Activated CD4-positive, alpha-beta T cell treated with anti-CD3 and anti-CD28 coated beads for 48 hours (primary cell): Measurements from ENCODE around the gene CNRIP1.

ENCODE experiments used
- DNase-seq: peaks from one replicate; pipeline ENCODE4 v3.0.0-alpha.2; 2020

Gene CNRIP1

GRCh38 chr2:68250196-68250595 lies 69.6 kb downstream of the CNRIP1 start:
- DNase-seq = no peak

DNA sequence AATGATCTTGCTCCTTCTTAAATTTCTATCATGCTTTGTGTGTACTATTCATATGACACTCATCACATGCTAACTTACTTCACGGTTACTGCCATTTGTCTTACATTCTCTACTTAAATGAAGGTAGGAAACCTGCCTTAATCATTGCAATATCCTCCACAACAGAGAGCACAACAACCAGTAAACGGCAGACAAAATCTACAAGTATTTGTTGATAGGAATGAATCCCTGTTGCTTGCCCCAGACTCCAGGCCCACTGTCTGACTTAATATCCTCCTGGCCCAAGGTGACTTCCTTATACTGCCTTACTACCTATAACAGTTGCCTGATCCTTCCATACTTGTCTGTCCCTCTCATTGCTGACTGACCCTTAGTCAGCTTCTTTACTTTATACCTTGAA lies 70.9 kb downstream of the CNRIP1 start:
- no peak for DNase-seq

DNA sequence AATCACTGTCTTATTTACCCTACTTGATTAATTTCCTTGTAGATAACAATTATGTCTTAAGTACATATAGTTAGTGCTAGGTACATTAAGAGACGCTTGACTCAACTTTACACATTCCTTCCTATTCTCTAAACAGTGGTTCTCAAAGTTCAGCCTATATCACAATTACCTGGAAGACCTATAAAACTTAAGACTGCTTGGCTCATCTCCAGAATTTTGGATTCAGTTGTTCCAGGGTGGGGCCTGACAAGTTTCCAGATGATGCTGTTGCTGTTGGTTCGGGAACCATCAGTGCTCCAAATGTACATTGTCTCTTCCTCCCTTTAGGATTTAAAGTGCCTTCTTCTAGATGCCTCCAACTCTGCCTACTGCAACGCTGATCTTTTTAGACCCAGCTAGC lies 71.4 kb downstream of the CNRIP1 start:
- DNase-seq = no peak

DNA sequence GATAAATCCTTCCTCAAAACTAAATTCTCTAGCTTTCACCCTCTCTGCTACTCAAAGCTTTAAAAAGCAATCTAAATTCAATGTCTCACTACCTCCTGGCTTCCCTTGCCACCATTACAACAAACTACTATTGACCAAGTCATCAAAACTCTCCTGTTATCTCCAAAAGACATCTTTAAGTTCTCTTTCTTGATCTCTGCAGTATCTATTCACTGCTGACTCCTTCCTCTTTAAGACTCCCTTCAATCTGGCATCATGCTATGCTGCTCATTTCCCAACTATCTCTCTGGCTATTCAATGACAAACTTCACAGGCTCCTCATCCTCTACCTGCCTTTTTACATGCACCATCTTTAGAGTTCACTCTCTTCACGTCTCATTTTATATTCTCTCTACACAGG lies 73.4 kb downstream of the CNRIP1 start:
- no peak for DNase-seq

DNA sequence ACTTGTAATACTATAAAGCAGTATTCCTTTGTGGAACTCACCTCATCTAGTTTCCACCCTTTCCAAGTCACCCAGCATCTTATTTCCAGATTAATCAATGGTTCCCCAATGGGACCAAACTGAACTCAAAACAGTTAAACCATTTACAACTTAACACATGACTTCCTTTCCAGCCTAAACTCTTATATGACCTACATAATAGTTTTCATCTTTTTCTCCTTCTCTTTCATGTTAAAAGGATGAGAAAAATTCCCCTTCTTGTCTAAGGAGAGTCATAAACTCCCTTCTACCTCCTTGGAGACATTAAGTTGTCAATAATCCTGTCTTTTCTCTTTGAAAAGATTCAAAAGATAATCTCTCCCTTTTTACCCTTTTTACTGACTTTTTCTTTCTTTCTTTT lies 74.1 kb downstream of the CNRIP1 start:
- no peak for DNase-seq

DNA sequence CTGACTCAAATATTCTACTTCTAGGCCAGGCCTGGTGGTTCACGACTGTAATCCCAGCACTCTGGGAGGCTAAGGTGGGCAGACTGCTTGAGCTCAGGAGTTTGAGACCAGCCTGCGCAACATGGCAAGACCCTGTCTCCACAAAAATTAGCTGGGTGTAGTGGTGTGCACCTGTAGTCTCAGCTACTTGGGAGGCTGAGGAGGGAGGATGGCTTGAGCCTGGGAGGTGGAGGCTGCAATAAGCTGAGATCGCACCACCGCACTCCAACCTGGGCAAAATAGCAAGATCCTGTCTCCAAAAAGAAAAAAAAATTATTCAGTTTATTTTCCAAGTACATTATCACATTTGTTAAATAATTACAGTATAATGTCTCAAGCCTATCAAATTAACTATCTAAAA lies 74.7 kb downstream of the CNRIP1 start:
- DNase-seq = no peak

- no peak for DNase-seq
These were observed 75.3 kb downstream of the CNRIP1 start for GRCh38 chr2:68244456-68244855.
